NOMO-1 treated with dmso at 0.1 percent for 144 hours (cell line): Measurements from ENCODE around the gene LTBP4.
"Not testable (repeated sequence)": the region's sequence is repeated elsewhere in the genome, so short reads cannot be mapped to it uniquely, and the experiment has no call there.

Experiments
- DNase-seq: peaks from one replicate; lab custom pipeline; 2025; ENCODE audit not compliant: unreplicated experiment; lab: John Stamatoyannopoulos, UW

The LTBP4 gene

DNA sequence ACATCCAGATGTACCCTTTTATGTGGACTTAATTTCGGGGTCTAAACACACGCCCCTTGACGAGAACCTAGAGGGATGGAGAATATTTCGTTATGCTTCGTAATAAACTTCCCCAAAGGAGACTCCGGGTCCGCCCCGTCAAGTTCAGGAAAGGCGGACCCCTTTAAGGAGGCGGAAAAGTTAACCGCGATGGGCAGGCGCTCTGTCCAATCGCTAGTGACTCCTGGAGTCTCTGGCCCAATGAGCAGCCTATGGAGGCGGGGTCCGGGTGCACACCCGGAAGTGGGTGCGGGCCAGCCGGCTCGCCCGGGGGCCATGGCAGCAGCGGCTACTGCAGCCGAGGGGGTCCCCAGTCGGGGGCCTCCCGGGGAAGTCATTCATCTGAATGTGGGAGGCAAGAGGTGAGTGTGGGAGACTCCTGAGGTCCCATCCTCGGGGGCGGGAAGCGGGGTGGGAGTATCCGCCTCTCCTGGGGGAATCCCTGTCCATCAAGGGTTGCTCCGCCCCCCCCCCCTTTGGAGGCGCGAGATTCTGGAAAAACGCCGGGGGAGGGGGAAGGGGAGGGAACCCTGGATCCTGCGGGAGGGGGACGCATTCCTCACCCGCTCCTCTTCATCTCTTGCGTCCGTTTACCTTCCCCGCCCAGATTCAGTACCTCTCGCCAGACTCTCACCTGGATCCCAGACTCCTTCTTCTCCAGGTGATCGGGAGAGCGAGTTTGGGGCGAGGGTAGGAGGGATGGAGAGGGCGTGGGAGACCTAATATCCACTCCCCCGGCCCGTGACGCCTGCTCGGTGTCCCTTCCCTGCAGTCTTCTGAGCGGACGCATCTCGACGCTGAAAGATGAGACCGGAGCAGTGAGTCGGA lies 24.4 kb upstream of the LTBP4 start, which contains the start of gene SHKBP1:
Gene SHKBP1, plus strand, starts transcription at position 289 of the 867 bp plus-strand sequence. Its CDS starts 27 bp downstream, at position 316.
- DNase-seq: peak; percentile 88

DNA sequence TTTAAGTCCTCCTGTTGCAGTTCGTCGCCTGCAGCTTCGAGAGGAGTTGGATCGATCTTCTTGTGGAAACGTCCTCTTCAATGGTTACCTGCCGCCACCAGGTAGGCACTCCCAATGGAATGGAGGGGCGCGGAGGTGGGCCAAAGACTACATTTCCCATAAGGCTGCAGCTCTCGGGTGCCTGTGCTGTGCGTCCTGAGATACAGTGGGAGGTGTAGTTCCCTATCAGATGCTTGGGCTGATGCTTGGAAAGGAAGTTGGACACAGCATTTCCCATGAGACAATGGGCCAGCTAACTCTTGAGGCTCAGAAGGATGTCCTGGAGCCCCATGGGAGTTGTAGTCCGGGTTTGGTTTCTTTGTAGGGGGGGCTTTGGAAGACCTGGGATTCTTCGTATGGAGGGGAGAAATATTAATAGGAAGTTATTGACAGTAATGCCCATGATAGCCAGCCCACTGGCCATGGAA lies 22.7 kb upstream of the LTBP4 start:
- DNase-seq: peak; percentile 61

DNA sequence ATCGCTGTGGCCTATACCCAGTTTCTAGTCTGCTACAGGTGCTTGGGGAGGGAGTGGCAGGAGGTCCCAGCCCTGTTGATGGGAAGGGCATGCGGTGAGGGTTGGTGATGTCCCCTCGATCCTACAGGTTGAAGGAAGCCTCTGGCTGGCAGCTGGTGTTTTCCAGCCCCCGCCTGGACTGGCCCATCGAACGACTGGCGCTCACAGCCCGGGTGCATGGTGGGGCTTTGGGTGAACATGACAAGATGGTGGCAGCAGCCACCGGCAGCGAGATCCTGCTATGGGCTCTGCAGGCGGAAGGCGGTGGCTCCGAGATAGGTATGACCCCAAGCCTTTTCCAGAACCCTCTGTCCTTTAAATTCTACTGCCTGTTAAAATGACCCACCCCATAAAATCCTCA lies 20.6 kb upstream of the LTBP4 start:
- no peak for DNase-seq

DNA sequence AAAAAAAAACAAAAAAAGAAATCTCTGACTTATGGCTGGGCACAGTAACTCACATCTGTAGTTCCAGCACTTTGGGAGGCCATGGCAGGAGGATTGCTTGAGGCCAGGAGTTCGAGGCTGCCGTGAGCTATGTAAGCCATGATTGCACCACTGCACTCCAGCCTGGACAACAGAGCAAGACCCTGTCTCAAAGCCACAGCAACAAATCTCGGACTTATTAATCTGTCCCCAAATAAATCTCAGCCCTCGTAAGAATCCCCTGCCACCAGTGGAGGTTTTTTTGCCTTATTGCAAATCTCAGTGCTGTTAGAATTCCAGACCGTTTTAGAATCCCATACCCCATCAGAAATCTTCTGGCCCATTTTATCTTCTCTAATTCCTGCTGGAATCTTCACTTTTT lies 19.6 kb upstream of the LTBP4 start:
- DNase-seq: no peak

DNA sequence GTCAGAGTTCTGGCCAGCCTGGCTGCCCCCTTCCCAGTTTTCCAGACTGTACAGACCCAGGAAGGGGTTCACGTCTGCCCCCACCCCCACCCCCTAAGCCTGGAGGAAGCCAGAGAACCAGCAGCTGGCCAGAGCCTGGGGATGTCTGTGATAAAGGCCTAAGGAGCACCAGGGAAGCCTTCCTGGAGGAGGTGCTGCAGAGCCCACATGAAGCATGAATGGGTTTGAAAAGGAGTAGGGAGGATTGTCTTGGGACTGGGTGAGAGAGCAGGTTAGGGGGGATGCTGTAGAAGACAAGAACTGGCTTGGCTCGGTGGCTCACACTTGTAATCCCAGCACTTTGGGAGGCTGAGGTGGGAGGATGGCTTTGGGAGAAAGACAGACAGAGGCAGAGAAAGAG lies 18.7 kb upstream of the LTBP4 start:
- no peak for DNase-seq

- DNase-seq: no peak
These were observed 17.9 kb upstream of the LTBP4 start for GRCh38 chr19:40583283-40583682.

DNA sequence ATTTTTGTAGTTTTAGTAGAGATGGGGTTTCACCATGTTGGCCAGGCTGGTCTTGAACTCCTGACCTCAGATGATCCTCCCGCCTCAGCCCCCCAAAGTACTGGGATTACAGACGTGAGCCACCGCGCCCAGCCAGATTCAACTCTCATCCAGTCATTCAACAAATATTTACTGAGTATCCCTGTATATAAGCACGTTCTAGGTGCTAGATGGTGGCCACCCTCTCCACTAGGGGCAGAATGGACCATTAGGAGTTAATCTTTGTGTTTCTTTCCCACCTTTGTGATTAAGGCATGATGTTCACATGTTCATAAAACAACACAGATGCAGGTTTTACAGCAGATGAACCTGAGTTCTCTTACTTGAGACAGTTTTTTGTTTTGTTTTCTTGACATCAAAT lies 17.2 kb upstream of the LTBP4 start:
- no peak for DNase-seq

GRCh38 chr19:40585241-40585981 lies 15.8 kb upstream of the LTBP4 start:
- DNase-seq: peak; percentile 73

GRCh38 chr19:40585982-40586422 lies 15.2 kb upstream of the LTBP4 start:
- no peak for DNase-seq

GRCh38 chr19:40586611-40587010 lies 14.6 kb upstream of the LTBP4 start:
- DNase-seq: no peak

- no peak for DNase-seq
These were observed 12.9 kb upstream of the LTBP4 start for GRCh38 chr19:40588110-40588854.

- no peak for DNase-seq
These were observed 12.1 kb upstream of the LTBP4 start for GRCh38 chr19:40588926-40589569.

- DNase-seq: no peak
These were observed 11.4 kb upstream of the LTBP4 start for GRCh38 chr19:40589591-40590429.

DNA sequence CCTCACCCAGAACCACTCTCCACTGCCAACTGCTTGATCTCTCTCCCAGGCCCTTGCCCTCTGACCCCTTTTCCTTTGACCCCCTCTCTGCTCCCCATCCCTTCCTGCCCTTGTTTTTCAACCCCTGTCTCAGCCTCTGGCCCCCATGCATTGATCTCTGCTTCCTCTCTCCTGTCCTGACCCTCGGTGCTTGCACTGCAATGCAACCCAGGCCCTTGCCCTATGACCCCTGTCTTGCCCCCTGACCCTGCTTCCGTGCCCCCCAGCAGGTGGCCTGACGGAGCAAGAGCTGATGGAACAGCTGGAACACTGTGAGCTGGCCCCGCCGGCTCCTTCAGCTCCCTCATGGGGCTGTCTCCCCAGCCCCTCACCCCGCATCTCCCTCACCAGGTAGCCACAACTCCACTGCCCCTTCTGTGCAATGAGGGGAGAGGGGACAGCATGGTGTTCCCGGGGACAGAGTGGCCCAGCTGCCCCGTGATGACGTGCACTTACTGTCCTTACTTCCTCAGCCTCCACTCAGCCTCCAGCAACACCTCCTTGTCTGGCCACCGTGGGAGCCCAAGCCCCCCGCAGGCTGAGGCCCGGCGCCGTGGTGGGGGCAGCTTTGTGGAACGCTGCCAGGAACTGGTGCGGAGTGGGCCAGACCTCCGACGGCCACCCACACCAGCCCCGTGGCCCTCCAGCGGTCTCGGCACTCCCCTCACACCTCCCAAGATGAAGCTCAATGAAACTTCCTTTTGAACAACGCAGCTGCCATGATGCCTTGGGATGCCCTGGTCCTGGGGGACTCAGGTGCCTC lies 10.5 kb upstream of the LTBP4 start:
- DNase-seq: no peak

- not testable (repeated sequence) for DNase-seq
These were observed 9.4 kb upstream of the LTBP4 start for GRCh38 chr19:40591724-40592123.

- DNase-seq: peak; percentile 24
These were observed 9.0 kb upstream of the LTBP4 start for GRCh38 chr19:40592170-40592569.

GRCh38 chr19:40594255-40594654 lies 6.9 kb upstream of the LTBP4 start:
- no peak for DNase-seq

DNA sequence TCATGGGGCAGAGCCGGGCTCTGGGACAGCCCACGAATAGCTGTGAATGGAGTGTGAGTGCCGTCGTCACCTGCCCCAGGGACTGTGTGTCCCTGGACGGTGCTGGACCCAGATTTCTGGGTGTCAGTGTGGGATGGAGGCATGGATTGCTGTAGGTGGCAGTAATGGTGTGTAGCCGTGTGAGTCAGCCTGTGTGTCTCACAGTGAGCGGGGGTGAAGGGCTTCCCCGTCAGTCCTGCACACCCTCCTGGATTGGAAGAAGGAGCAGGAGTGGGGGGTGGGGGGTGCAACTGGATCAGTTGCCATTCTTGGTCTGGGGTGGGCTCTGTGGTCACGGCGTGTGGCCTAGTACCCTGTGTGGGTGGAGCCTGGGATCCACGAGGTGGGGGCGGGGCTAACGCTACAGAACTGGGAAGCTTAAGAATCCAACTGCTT lies 6.5 kb upstream of the LTBP4 start:
- DNase-seq: no peak
